Body of pancreas (tissue), 4 donors: ENCODE results near the gene SMARCB1. TPM values are rescaled to one million over a fixed set of nuclear protein-coding genes. Genes with fewer than 3 reads are reported as not detected.
A peak's percentile ranks its signal among the peaks of the same experiment; 100 is the strongest.

ENCODE experiments used
- ATAC-seq: fragments of 150-250 bp; one replicate; pipeline ENCODE4 v1.9.1; 2016
- DNase-seq, 4 donors: peaks; one replicate each; pipeline ENCODE4 v3.0.0-alpha.2; 2019
- H3K27ac ChIP-seq, 4 donors: fragments of 200-600 bp; sonication (generic); 1 replicate in 3 of 4; 2 replicates in 1 of 4; pipeline versions ENCODE4 v1.5.1 to v1.6.1; 2016 to 2019; ENCODE audit warnings: mild to moderate bottlenecking in 1 of 4, mixed read lengths in 1 of 4, moderate library complexity in 1 of 4
- H3K27me3 ChIP-seq, 2 donors: fragments of 200-600 bp; sonication (generic); one replicate each; pipeline ENCODE4 v1.6.0; 2016; ENCODE audit warnings: mild to moderate bottlenecking in 1 of 2
- H3K36me3 ChIP-seq, 2 donors: fragments of 200-600 bp; sonication (generic); replicated peaks in 1 of 2; 2 replicates each; pipeline ENCODE4 v1.5.1; 2016; ENCODE audit warnings: low read depth in 2 of 2; ENCODE audit not compliant: insufficient read depth in 1 of 2
- H3K4me1 ChIP-seq: fragments of 200-600 bp; sonication (generic); one replicate; pipeline ENCODE4 v1.6.0; 2016
- H3K4me3 ChIP-seq, 2 donors: fragments of 200-600 bp; sonication (generic); 1 replicate in 1 of 2; 2 replicates in 1 of 2; pipeline ENCODE4 v1.5.1; 2016 to 2019
- H3K9me3 ChIP-seq, 3 donors: fragments of 200-600 bp; sonication (generic); 1 replicate in 2 of 3; 2 replicates in 1 of 3; pipeline ENCODE4 v1.5.1; 2016
- CTCF ChIP-seq, 7 experiments: fragments of 450-650 bp in 4 of 7; fragments of 200-600 bp in 3 of 7; sonication (generic) in 3 of 7; IDR thresholded peaks; one replicate each; pipeline ENCODE4 v1.5.1; 2016 to 2019; ENCODE audit warnings: antibody characterized with exemption in 7 of 7
- POLR2A ChIP-seq, 3 donors: fragments of 450-650 bp; IDR thresholded peaks; one replicate each; pipeline ENCODE4 v1.6.1; 2016; ENCODE audit warnings: antibody characterized with exemption in 3 of 3, mild to moderate bottlenecking in 2 of 3
- WGBS, 2 donors: methylation state at CpG; one replicate each; pipeline ENCODE4 v1.1.5; 2017; 5-methylcytosine and 5-hydroxymethylcytosine counted together
- intact Hi-C: fragments of 100-400 bp; cut with DNase I; formaldehyde crosslinking; loops from one replicate; pipeline ENCODE4 v1.15.1; 2023
- total RNA-seq, 2 donors: library from RNA; depleted of rRNA; stranded (reverse); fragments of >200 nt; gene quantifications; one replicate each; pipeline ENCODE4 v1.1.0, GENCODE V29; 2016

The SMARCB1 gene
- total RNA-seq, 2 donors from 2014 or later = 40.2 to 119 TPM

DNA sequence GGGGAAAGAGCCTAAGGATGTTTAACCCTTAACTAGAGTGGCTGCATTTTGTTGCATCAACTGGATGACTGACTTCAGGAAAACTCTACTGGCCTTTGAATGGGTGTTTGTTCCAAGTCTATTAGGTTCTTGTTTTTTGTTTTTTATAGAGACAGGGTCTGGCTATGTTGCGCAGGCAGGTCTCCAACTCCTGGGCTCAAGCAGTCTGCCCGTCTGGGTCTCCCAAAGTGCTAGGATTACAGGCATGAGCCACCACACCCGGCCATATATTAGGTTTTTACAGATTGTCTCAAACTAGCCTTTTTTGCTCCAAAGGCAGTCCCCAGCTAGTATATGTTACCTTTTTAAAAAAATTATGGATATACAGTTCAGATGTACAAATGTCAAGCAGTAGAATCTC, 1.1 kb downstream of the SMARCB1 start:
- Histone ChIP-seq H3K4me1 (peaks cover 49% of the 10 kb centered on the region), H3K36me3 (peaks cover 0 to 2% of the 10 kb centered on the region in 2 donors), H3K27me3 (no peaks in the 10 kb centered on the region), H3K4me3 (peak overlapping the region; percentile 77 to 79), H3K27ac (peak overlapping the region in 2 of 4 donors; percentile 96 to 100), H3K9me3 (no peaks in the 10 kb centered on the region)
- TF ChIP-seq CTCF (IDR thresholded peaks at IDR 0.05) (no peak), POLR2A (IDR thresholded peaks at IDR 0.05) (no peak)
- intact Hi-C loops = no loop called here
- WGBS, 2 donors = 59 to 66% methylated on average over 3 of the region's 3 CpGs
- no peak for ATAC-seq
- DNase-seq = no peak

DNA sequence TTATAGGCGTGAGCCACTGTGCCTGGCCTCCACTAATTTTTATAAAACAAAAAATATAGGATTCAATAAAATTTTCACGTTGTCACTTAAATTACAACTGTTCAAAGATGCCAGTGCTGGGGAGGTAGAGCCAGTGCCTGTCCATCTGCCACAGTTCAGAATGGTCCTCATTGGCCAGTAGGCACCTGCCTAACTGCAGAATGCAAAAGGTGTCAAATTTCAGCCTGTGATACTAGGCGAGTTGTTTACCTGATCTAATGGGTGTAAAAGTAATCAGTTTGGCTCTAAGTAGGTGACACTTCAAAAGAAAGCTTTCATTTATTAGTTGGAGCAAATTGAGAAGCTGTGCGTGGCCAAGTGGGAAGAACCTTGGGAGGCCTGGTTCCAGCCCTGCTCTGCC, 2.4 kb downstream of the SMARCB1 start:
- H3K9me3 ChIP-seq = no peaks in the 10 kb centered on the region
- no peaks in the 10 kb centered on the region for H3K27me3 ChIP-seq
- intact Hi-C loops = no loop called here
- DNase-seq (peak in 1 of 4 donors; percentile 38), ATAC-seq (no peak)
- 37 to 50% methylated on average over 4 of the region's 4 CpGs for whole genome bisulfite sequencing, 2 donors
- H3K27ac ChIP-seq = peak overlapping the region in 1 of 4 donors; percentile 6
- H3K4me1 ChIP-seq = peaks cover 39% of the 10 kb centered on the region
- peaks cover 0 to 5% of the 10 kb centered on the region in 2 donors for H3K36me3 ChIP-seq
- H3K4me3 ChIP-seq = no peak overlapping the region
- TF ChIP-seq CTCF (IDR thresholded peaks at IDR 0.05) (no peak), POLR2A (IDR thresholded peaks at IDR 0.05) (no peak)

DNA sequence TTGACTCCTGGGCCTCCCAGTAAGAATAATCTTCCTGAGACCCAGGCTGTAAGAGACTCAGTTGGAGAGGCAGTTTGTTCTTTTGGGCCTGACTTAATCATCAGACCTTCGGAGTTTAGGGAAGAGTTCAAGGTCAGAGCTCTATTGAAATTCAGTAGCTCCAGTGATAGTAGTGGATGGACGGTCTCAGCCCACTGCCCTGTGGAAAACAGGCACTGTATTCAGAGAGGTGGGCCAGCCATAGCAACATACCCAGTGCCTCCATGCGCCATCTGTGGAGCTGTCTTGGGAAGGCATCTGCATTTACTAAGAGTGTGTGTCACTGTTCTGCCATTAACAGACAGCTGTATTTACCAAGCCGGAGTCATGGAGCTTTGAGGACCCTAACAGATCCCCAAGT, 2.9 kb downstream of the SMARCB1 start:
- Histone ChIP-seq H3K27me3 (no peaks in the 10 kb centered on the region), H3K9me3 (no peaks in the 10 kb centered on the region), H3K4me1 (peaks cover 34% of the 10 kb centered on the region), H3K36me3 (peaks cover 0 to 10% of the 10 kb centered on the region in 2 donors), H3K4me3 (no peak overlapping the region), H3K27ac (peak overlapping the region in 1 of 4 donors; percentile 6)
- intact Hi-C loops = no loop called here
- no peak for DNase-seq
- no peak for ATAC-seq
- WGBS, 2 donors = 51 to 63% methylated on average over 4 of the region's 4 CpGs
- TF ChIP-seq CTCF (IDR thresholded peaks at IDR 0.05) (peak in 1 of 7 experiments; percentile 3), POLR2A (IDR thresholded peaks at IDR 0.05) (no peak)

- TF ChIP-seq POLR2A (IDR thresholded peaks at IDR 0.05) (no peak), CTCF (IDR thresholded peaks at IDR 0.05) (no peak)
- intact Hi-C loops = no loop called here
- Histone ChIP-seq H3K36me3 (peaks cover 0 to 18% of the 10 kb centered on the region in 2 donors), H3K27me3 (no peaks in the 10 kb centered on the region), H3K4me1 (peaks cover 32% of the 10 kb centered on the region), H3K9me3 (no peaks in the 10 kb centered on the region), H3K27ac (no peak overlapping the region), H3K4me3 (no peak overlapping the region)
- WGBS, 2 donors = 77 to 78% methylated on average over 9 to 11 of the region's 11 CpGs
- DNase-seq (no peak), ATAC-seq (no peak)
Measured at GRCh38 chr22:23790819-23791737, 4.3 kb downstream of the SMARCB1 start.
